SK-N-SH (cell line): ENCODE measurements around the gene ENTPD6. TPM values are rescaled to one million over a fixed set of nuclear protein-coding genes. Genes with fewer than 3 reads are reported as not detected.

Source experiments
- CTCF ChIA-PET: fragments of 300-600, 350-600 bp; formaldehyde crosslinking; extraction: SDS; loops from one replicate; lab custom pipeline; 2021; lab: Yijun Ruan, JAX
- POLR2A ChIA-PET: fragments of 350-600 bp; sonication (Branson Sonifier 250); formaldehyde crosslinking; extraction: SDS; loops from one replicate; lab custom pipeline; 2020; ENCODE audit warnings: antibody characterized with exemption, inconsistent platforms; lab: Yijun Ruan, JAX
- DNase-seq: peaks from one replicate; pipeline ENCODE4 v3.0.0; 2012
- H2AFZ ChIP-seq: fragments of 200-600 bp; sonication (generic); 2 replicates; pipeline ENCODE4 v1.8.1; 2016; ENCODE audit warnings: antibody characterized with exemption, mild to moderate bottlenecking, low read depth
- H3F3A ChIP-seq: fragments of 200-600 bp; sonication (generic); replicated peaks from 2 replicates; pipeline ENCODE3; 2016; ENCODE audit warnings: antibody characterized with exemption, mild to moderate bottlenecking; ENCODE audit not compliant: insufficient read depth
- H3K27ac ChIP-seq, 2 experiments: fragments of 200-500 bp in 1 of 2; fragments of 200-600 bp in 1 of 2; sonication (Bioruptor generic) in 1 of 2; sonication (generic), shearing (Covaris generic) in 1 of 2; 2 replicates each; pipeline versions ENCODE4 v1.5.1 to v1.6.1; 2014 to 2016; ENCODE audit warnings: low read depth in 2 of 2, inconsistent platforms in 1 of 2, low read length in 1 of 2, mild to moderate bottlenecking in 1 of 2, mixed read lengths in 1 of 2
- H3K27me3 ChIP-seq: fragments of 200-600 bp; sonication (generic), shearing (Covaris generic); 2 replicates; pipeline ENCODE4 v1.6.1; 2016; ENCODE audit warnings: mixed run types; ENCODE audit not compliant: insufficient read depth
- H3K36me3 ChIP-seq, 2 experiments: fragments of 200-500 bp in 1 of 2; fragments of 200-600 bp in 1 of 2; sonication (Bioruptor generic) in 1 of 2; sonication (generic) in 1 of 2; replicated peaks in 1 of 2; 2 replicates each; pipeline versions ENCODE3 to v1.5.1; 2014 to 2016; ENCODE audit warnings: low read length in 1 of 2, mild to moderate bottlenecking in 1 of 2; ENCODE audit not compliant: insufficient read depth in 2 of 2, control insufficient read depth in 1 of 2
- H3K4me1 ChIP-seq, 2 experiments: fragments of 200-500 bp in 1 of 2; fragments of 200-600 bp in 1 of 2; sonication (Bioruptor generic) in 1 of 2; sonication (generic), shearing (Covaris generic) in 1 of 2; 2 replicates each; pipeline versions ENCODE4 v1.5.1 to v1.6.1; 2014 to 2016; ENCODE audit warnings: low read depth in 1 of 2, low read length in 1 of 2, mixed run types in 1 of 2; ENCODE audit not compliant: insufficient read depth in 2 of 2, control insufficient read depth in 1 of 2
- H3K4me2 ChIP-seq: fragments of 200-600 bp; sonication (generic), shearing (Covaris generic); 2 replicates; pipeline ENCODE4 v1.6.1; 2017; ENCODE audit warnings: mixed run types
- H3K4me3 ChIP-seq, 2 experiments: fragments of 200-500 bp in 1 of 2; fragments of 200-600 bp in 1 of 2; sonication (Bioruptor generic) in 1 of 2; sonication (generic), shearing (Covaris generic) in 1 of 2; 2 replicates each; pipeline versions ENCODE4 v1.5.1 to v1.8.1; 2014 to 2016; ENCODE audit warnings: low read depth in 2 of 2, inconsistent platforms in 1 of 2, low read length in 1 of 2, mild to moderate bottlenecking in 1 of 2, mixed read lengths in 1 of 2, moderate library complexity in 1 of 2
- H3K79me2 ChIP-seq: fragments of 200-600 bp; sonication (generic); 2 replicates; pipeline ENCODE4 v1.8.1; 2017; ENCODE audit warnings: mild to moderate bottlenecking; ENCODE audit not compliant: insufficient read depth
- H3K9ac ChIP-seq: fragments of 200-600 bp; sonication (generic); 2 replicates; pipeline ENCODE4 v1.6.1; 2017; ENCODE audit warnings: mixed run types
- H3K9me2 ChIP-seq: fragments of 200-600 bp; sonication (generic); 2 replicates; pipeline ENCODE4 v1.6.1; 2017; ENCODE audit warnings: mixed run types
- H3K9me3 ChIP-seq: fragments of 200-600 bp; sonication (generic); 2 replicates; pipeline ENCODE4 v1.6.1; 2017; ENCODE audit warnings: mixed run types, mild to moderate bottlenecking, moderate library complexity
- H4K20me1 ChIP-seq: fragments of 200-600 bp; sonication (generic); 2 replicates; pipeline ENCODE4 v1.6.1; 2017; ENCODE audit warnings: mild to moderate bottlenecking, mixed run types; ENCODE audit not compliant: insufficient read depth
- CHD2 ChIP-seq: fragments of 150-350 bp; IDR thresholded peaks from 2 replicates; pipeline ENCODE4 v1.6.1; 2018; ENCODE audit warnings: low read length; ENCODE audit not compliant: partially characterized antibody
- CTCF ChIP-seq: fragments of 200-600 bp; sonication (generic); IDR thresholded peaks from 2 replicates; pipeline ENCODE4 v1.6.1; 2017; ENCODE audit warnings: antibody characterized with exemption, mild to moderate bottlenecking, moderate library complexity
- ELF1 ChIP-seq: IDR thresholded peaks from 2 replicates; pipeline ENCODE4 v1.4.0; 2012
- EP300 ChIP-seq, 2 experiments: IDR thresholded peaks; 2 replicates each; pipeline versions ENCODE4 v1.4.0 to v1.6.1; 2012; ENCODE audit warnings: borderline replicate concordance in 1 of 2, low read depth in 1 of 2, low read length in 1 of 2
- EZH2phosphoT487 ChIP-seq: fragments of 200-600 bp; sonication (generic); IDR thresholded peaks from 2 replicates; pipeline ENCODE4 v1.6.1; 2017; ENCODE audit warnings: low read depth, mixed run types, mild to moderate bottlenecking, antibody characterized with exemption, moderate library complexity, borderline replicate concordance
- FOSL2 ChIP-seq: IDR thresholded peaks from 2 replicates; pipeline ENCODE4 v1.4.0; 2012; ENCODE audit warnings: low read depth, mild to moderate bottlenecking, moderate library complexity, borderline replicate concordance
- FOXJ3 ChIP-seq: sonication (generic); formaldehyde crosslinking; IDR thresholded peaks from 2 replicates; pipeline ENCODE4 v1.5.1; 2020; ENCODE audit warnings: mild to moderate bottlenecking, missing genetic modification reagents
- MAX ChIP-seq: IDR thresholded peaks from 2 replicates; pipeline ENCODE4 v1.4.0; 2012; ENCODE audit warnings: low read depth
- MXI1 ChIP-seq: IDR thresholded peaks from 2 replicates; pipeline ENCODE4 v1.6.1; 2012; ENCODE audit warnings: mild to moderate bottlenecking, low read depth, low read length, improper control_type of control experiment
- POLR2AphosphoS5 ChIP-seq: IDR thresholded peaks from 2 replicates; pipeline ENCODE4 v1.6.1; 2012; ENCODE audit warnings: low read depth, low read length
- RAD21 ChIP-seq: IDR thresholded peaks from 2 replicates; pipeline ENCODE4 v1.6.1; 2012; ENCODE audit warnings: mild to moderate bottlenecking, low read length
- RCOR1 ChIP-seq: fragments of 150-350 bp; IDR thresholded peaks from 2 replicates; pipeline ENCODE4 v1.6.1; 2017; ENCODE audit warnings: antibody characterized with exemption, low read length
- SIN3A ChIP-seq: IDR thresholded peaks from 2 replicates; pipeline ENCODE4 v1.6.1; 2012; ENCODE audit warnings: low read depth, mild to moderate bottlenecking, low read length, moderate library complexity, borderline replicate concordance
- TAF1 ChIP-seq: IDR thresholded peaks from 2 replicates; pipeline ENCODE4 v1.6.1; 2012; ENCODE audit warnings: low read depth, mild to moderate bottlenecking, low read length, moderate library complexity, borderline replicate concordance
- TCF12 ChIP-seq: IDR thresholded peaks from 2 replicates; pipeline ENCODE4 v1.4.0; 2012
- WGBS: methylation state at CpG from one replicate; pipeline ENCODE4 v1.1.6; 2017; ENCODE audit warnings: low lambda C conversion rate; 5-methylcytosine and 5-hydroxymethylcytosine counted together
- polyA plus RNA-seq, 3 experiments: library from polyadenylated mRNA; depleted of rRNA; stranded (reverse); fragments of >200 nt; gene quantifications; 2 replicates each; pipeline ENCODE4 v1.2.3, GENCODE V29; 2012

ENTPD6 gene
- polyA plus RNA-seq, 1 of the 3 experiments (the other 2 are of a cell fraction) = 76.1 TPM

DNA sequence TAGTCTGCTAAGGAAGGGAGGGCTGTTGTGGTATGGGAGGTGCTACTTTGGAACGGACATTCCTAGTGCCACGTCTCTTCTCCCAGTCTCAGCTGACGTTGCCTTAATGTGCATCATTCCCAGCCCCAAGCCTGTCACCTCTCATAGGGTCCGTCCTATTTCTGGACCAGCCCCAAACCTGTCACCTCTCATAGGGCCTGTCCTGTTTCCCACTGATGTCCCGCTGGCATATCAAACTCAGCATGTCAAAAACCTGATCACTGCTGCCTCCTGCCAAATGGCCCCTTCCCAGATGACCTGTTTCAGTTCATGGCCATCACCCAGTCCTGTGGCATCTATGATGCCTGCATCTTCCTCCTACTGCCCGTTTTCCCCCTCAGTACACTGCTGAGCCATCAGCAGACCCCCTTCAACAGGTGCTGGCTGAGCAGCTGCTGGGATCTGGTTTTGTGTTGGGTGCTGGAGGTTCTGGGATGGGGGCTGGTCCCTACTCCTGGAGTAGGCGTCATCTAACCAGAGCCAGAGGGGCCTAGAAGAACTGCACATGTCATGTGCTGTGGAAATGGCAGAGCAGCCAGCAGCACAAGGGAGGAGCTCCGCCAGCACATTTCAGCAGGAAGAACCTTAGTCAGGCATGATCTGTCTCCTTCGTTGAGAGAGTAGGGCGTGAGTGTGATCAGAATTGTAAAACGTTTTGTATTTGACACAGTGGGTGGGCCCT lies 3.3 kb downstream of the ENTPD6 start (continued):
- TF ChIP-seq MAX (no peak), ELF1 (no peak), EP300 (IDR thresholded peaks at IDR 0.05; ENCODE audit: borderline replicate concordance in 1 of 2, low read depth in 1 of 2, low read length in 1 of 2) (no peak), FOSL2 (no peak), MXI1 (no peak), CHD2 (no peak)

GRCh38 chr20:25199473-25200260 lies 4.2 kb downstream of the ENTPD6 start:
- Histone ChIP-seq H3K4me2 (no peak overlapping the region), H3K9ac (no peak overlapping the region), H3K27me3 (no peaks in the 10 kb centered on the region), H2AFZ (no peak overlapping the region), H3K4me1 (peaks cover 0 to 22% of the 10 kb centered on the region in 2 experiments; a peak in 3 of 4 replicates), H4K20me1 (peaks cover 3% of the 10 kb centered on the region; the same call in 1 of the 2 replicates), H3K9me2 (no peaks in the 10 kb centered on the region), H3K9me3 (no peaks in the 10 kb centered on the region), H3K4me3 (no peak overlapping the region), H3K79me2 (peaks cover 90% of the 10 kb centered on the region), H3F3A (peaks cover 7% of the 10 kb centered on the region), H3K27ac (no peak overlapping the region), H3K36me3 (peaks cover 0 to 8% of the 10 kb centered on the region in 2 experiments)
- TF ChIP-seq FOSL2 (no peak), EZH2phosphoT487 (no peak), RAD21 (no peak), MAX (no peak), POLR2AphosphoS5 (no peak), RCOR1 (no peak), TCF12 (no peak), EP300 (IDR thresholded peaks at IDR 0.05; ENCODE audit: borderline replicate concordance in 1 of 2, low read depth in 1 of 2, low read length in 1 of 2) (no peak), CTCF (no peak), TAF1 (no peak), FOXJ3 (CRISPR knock-in tag) (no peak), SIN3A (no peak)
- ChIA-PET CTCF (interaction anchor here (1.1 kb wide), 1 partner anchor 48 kb away, joined by 4 read pairs; the partner anchor contains the start of gene PYGB), POLR2A (no interaction called here)
- WGBS = 77% methylated on average over 5 of the region's 5 CpGs
- no peak for DNase-seq
